SK-N-MC (cell line): ENCODE measurements around the gene MZF1.

Experiments used
- EZH2 ChIP-seq: fragments of 200-600 bp; sonication (generic); IDR thresholded peaks from one replicate; pipeline ENCODE4 v1.6.1; 2017; ENCODE audit warnings: antibody characterized with exemption
- POLR2AphosphoS5 ChIP-seq: IDR thresholded peaks from 2 replicates; pipeline ENCODE4 v1.6.1; 2012; ENCODE audit warnings: mild to moderate bottlenecking, low read depth, low read length, borderline replicate concordance

GRCh38 chr19:58558623-58559274 is 14.4 kb downstream of the MZF1 start:
- TF ChIP-seq EZH2 (no peak), POLR2AphosphoS5 (peak; percentile 79)
